DMS153 (cell line): ENCODE measurements around the gene RWDD1.

ENCODE experiments used
- DNase-seq: peaks from one replicate; lab custom pipeline; 2025; lab: John Stamatoyannopoulos, UW

Gene RWDD1, protein sequence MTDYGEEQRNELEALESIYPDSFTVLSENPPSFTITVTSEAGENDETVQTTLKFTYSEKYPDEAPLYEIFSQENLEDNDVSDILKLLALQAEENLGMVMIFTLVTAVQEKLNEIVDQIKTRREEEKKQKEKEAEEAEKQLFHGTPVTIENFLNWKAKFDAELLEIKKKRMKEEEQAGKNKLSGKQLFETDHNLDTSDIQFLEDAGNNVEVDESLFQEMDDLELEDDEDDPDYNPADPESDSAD

DNA sequence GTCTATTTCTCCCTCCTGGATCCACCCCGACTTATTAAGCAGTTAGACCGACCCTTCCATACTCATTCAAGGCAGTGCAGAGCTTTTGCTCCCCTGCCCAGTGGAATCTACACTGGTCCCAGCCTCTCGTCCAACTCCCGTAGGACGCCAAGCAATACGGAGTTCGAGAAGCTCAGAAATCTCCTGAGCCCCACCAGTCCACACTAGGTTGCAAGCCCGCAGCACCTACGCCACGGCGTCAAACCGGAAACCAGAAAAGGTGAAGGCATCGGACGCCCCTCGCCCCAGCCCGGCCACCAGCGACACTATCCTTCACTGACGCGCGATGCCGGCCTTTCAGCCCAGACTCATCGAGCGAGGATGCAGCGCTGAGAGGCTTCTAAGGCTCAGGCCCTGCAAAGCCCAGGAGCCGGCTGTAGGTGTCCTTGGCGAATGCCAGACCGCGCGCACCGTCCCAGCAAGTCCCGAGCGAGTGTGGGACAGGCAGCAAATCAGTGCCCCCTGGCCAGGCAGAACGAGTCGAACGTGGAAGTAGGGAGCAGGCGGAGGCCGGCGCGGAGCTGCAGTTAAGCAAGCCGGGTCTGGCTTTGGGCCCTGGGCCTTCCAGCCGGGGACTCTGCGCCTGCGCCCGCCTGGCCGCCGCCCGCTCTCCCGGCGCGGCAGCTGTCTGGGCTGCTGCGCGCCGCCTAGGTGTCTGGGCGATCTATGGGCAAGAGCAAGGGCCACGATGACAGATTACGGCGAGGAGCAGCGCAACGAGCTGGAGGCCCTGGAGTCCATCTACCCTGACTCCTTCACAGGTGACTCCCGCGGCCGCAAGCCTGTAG is at the start of gene RWDD1:
Gene RWDD1 (plus strand): TSS at position 649 of the 827 bp plus-strand sequence. CDS start 79 bp downstream, at position 728.
- peak; percentile 98 for DNase-seq

DNA sequence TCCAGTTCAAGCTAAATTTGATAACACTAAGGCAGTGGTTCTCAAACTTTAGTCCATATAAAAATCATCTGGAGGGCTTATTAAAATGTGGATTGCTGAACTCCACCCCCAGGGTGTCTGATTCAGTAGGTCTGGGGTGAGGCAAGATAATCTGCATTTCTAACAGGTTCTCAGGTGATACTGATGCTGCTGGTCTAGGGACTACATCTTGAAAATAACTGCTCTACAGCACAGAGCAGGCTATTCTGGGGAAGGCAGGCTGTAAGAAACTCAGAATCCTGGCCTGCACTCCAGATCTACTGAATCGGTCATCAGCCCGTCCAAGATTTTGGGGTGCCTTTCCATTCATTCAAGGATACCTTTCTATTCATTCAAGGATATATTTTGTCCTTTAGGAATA is 48.4 kb upstream of the RWDD1 start:
- DNase-seq = no peak

DNA sequence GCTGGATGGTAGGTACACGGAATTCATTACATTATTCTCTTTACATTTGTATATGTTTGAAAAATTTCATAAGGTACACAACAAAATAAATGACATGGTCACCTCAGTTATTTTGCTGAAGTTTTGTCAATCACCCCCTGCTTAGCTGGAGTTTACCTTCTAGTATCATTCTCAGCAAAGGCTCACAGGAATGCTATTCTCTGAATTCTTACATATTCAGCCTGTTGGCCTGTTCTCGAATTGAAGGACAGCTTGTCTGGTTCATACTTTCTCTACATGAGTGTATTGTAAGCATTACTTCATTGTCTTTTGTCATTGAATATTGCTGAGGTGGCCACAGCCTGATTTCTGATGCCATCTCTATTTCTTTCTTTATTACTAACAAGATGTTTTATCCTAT is 47.1 kb upstream of the RWDD1 start:
- no peak for DNase-seq

DNA sequence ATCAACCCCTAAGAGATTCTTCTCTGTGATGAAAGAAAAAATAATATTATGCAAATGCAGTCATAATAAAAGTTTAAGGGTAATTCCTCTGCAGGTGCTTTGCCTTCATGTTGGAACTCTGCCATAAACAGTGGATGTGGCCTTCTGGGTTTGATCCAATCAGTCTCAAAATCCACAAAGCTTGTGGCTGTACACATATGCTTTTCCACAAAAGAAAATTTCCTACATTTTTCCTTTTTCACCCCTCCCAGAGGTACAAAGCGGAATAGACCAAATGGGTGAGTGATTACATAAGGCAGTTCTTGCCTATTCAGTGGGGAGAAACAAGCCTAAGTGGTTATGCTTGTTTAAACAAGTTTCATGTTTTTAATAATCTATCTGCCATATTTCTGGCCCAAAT is 43.2 kb upstream of the RWDD1 start:
- DNase-seq = no peak

DNA sequence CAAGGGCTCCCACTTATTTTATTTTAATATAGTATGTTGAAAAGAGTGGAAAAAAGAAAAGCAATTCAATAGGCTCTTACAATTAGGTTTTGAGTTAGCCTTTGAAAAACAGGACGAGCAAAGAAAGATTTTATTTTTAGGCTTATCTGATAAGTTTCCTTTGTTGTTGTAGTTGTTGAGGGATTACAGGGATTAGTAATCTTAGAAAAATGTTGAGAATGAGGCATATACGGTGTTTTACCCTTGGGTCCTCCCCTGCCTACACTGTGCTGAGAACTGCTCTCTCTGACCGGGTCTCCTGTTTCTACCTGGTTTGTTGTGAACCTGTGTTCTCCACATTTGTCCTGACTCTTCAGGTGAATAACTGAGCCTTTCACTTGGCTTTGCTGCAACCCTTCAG is 42.5 kb upstream of the RWDD1 start:
- no peak for DNase-seq

DNA sequence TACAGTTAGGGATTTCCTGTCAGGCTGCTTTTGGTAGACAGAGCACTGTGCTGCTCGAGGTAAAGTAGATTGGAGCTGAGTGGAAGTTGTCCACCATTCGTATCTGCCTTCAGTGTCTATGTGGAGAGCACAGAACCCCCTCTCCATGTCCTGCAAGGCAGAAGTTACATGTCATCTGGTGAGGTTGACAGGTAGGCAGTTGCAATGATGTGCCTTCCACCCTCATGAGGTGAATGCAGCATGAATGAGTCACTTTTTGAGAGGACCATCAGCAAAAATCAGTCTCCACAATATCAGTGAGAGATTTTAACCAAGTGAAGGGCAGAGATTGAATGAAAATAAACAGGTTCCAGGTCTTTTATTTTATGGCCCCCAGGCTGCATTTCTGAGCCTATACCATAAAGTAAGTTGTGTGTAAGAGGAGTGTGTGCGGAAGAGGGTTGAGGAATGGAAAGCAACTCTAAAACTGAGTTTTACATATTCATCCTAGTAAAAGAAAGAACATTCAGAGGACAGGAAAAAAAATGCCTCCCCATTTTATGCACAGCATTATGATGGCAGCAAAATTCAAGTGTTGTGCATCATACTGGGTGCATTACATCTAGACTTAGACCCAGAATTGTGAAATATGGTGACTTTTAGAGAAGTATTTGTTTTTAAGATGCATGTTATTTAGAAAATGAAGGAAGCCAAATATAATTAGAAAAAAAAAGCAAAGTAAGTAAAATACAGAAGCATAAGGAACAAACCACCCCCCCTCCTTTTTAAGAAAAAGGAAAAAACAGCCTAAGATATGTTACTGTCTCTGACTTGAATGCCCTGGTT is 41.6 kb upstream of the RWDD1 start:
- no peak for DNase-seq

DNA sequence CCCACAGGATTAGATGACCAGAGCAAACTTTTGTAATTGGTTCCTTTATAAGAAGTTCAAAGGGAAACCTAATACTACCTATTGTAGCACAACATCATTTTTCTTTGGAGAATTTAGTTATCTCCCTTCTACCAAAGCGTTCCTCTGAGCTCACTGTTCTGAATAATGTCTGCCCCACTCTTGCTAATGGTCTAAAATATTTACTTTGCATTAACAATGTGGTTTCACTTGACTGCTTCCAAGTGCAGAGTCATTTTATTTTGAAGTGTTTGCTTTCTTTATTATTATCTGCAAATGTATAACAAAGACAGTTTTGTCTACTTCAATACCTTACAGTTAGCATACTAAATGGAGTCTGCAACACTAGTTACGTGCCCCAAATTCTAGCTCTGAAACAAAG is 40.9 kb upstream of the RWDD1 start:
- DNase-seq = peak; percentile 91

DNA sequence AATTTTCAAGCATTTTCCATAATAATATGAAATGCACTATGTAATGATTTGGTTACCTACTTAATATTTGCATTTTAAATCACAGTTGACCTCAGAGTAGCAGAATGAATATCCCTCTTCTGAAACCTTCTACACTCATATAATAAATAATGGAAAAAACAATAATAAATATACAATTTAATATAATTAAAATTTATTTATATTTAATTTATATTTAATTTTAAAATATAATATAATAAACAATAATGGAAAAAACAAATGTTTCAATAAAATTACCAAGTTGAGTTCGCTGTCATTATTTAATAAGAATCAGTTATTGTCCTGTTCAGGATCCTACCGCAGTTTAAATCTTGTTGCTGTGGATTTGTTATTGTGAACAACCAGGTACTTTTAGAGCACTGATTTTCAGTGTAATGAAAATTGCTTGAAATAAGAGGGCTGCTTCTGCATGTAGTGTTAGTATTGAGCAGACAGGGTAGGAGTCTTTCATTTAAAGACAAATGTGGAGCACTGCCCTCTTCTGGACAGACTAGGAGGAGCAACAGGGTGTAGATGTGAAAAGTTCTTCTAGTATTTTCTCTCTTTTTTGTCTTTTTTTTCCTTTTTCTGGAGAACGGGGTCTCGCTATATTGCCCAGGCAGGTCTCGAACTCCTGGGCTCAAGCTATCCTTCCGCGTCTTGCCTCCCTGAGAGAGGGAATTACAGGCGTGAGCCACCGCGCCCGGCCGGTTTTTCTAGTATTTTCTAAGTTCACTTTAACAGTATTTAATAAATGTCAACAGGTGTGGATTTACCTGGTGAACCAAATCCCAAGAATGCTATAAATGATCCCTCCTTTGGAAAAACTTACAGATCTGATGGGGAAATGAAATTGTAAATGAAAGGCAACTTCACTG is 39.4 kb upstream of the RWDD1 start:
- peak; percentile 43 for DNase-seq

DNA sequence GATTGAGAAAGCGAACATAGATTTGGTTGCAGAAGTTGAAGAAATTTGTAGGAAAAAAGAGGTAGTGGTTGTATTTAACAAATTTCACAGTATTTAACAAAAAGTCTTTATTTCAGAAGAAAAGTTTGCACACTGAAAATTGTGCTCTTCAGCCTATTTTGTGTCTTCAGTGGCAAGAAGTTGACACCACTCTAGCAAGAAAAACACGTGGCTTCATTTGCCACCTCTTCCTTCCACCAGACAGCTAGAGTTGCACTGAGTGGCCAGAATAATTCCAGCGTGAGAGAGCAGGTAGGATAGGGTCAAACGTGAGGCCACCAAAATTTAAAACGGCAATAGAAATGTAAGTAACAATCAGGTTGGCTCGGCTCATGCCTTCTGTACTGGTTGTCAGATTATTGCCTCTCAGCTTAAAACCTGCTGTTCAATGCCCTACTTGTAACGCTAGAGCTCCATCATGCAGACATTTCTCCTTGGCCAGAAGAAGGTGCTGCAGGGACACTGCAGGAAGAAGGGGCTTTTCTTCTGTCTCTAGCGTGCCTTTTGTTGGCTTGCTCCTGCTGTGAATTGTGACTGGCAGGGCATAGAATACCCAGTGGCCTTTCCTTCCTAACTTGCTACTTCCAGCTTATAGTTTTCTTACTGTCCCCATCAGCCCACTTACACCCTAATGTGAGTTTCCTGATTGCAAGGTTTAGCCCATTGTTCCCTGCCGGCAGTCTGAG is 37.9 kb upstream of the RWDD1 start:
- no peak for DNase-seq

DNA sequence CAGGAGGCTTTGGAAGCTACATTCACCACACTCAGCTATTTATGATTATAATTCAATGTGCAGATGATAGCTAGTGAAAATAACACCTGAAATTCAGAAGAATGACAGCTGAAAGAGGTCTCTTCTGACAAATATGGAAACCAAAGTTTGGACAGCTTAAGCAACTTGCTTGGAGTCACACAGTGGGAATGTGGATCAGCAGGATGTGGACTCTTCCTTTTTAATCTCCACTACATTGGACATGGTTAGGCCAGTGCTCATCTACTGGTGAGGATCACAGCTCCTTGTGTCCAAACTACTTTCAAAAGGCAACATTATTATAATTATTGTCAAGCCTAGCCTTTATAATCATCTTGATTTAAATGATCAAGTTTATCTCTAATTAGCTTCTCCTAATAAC is 36.2 kb upstream of the RWDD1 start:
- DNase-seq = no peak

DNA sequence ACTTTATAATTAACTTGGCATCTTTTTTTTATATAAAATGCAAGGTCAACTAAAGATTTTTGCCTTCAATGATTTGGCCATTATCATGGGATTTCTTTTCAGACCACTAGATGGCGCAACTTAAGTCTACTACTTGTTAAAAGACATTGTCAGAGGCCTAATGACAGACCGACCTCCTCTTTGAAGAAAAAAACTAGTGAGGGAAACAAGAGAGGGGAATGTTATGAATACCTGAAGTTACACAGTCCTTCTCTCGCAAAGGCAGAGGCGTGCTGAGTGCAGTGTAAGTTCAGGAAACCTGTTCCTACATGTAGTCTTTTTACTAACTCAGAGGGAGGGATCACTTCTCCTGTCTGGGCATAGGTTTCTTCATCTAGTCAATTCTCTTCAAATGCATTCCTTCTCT is 35.1 kb upstream of the RWDD1 start:
- peak; percentile 10 for DNase-seq

DNA sequence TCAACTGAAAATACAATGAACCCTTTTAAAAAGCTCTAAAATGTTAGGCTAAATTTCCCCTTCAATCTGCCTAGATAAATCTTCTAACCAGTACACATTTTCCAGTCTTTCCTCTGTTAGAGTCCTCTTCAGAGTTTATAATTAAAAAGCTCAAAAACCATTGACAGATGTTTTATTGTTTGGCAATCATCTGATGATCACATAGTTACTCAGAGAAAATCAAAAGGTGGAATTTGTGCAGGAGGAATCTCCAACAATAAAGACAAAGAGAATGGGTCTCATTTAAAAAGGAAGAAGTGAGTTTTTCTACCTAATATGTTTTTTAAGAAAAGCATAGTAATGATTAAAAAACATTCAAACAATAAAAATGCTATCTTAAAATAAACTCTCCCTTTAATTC is 28.9 kb upstream of the RWDD1 start:
- DNase-seq = no peak

DNA sequence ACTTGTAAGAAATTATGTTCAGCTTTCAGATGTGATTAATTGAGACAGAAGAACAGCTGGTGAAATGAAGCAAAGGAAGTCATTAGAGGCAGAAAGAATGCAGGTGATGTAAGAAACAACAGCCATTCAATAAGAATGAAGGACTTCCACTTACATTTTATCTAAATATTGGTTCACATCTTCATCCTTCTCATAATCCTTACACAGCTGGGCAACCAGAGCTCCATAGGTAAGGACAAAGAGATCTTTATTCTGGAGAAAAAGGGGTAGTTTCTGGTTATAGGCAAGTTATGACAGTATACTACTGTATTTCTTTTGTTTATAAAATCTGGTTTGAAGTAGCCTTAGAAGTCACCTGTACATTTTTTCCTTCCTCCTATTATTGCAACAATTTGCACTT is 28.2 kb upstream of the RWDD1 start:
- DNase-seq = no peak

DNA sequence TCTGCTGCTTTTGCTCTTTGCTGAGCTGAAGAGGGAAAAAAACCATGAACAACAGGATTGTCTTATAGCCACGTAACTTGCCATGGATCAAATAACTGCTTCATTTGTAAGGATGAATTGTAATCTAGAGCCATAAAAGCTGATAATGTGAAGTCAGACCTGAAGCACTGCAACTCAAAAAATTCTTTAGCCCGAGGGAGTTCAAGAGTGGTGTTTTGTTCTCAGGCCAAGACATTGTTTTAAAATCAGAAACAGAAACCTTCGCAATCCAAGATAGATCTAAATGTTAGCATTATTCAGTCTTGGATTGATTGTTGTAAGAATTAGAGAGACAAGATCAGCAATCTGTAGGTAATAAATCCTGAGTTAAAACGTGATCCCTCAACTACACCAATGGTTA is 25.7 kb upstream of the RWDD1 start, which contains the start of gene TRAPPC3L:
Gene TRAPPC3L (minus strand): TSS at position 34 of the 400 bp plus-strand sequence. CDS start 170 bp downstream, outside the sequence.
- DNase-seq = no peak

DNA sequence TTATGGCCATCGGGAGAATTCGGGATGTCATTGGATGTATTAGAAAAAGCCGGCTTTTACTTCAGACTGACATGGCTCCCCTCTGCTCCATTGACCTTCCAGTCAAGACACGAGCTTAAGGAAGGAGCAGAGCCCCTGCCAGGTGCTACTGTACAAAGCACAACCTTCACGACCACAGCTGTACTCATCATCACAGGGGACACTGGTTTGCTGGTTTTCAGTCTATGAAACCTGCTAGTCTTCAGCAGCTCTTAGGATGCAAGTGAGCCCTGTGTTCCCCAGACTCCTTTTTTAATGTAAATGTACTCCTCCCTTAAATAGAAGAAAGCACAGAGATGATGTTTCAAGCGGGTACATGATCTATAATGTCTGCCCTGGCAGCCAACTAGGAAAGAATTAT is 23.9 kb upstream of the RWDD1 start:
- DNase-seq = no peak

DNA sequence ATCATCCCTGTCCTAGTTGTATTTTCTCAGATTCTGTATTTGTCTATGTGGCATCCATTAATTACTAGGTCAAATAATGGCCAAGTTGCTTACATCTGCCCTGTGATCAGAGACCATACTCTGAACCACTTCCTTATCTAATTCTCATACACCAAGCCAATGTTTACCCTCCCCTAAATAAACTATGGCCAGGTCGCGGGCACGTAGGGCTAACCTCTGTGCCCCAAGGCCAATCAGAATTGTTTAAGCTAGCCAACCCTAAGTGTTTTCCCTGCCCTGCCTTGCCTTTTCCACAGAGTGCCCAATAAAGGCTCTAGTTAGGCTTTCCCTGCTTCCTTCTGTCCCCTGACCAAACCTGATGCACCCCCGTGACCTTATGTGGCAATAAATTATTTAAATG is 20.5 kb upstream of the RWDD1 start:
- no peak for DNase-seq

DNA sequence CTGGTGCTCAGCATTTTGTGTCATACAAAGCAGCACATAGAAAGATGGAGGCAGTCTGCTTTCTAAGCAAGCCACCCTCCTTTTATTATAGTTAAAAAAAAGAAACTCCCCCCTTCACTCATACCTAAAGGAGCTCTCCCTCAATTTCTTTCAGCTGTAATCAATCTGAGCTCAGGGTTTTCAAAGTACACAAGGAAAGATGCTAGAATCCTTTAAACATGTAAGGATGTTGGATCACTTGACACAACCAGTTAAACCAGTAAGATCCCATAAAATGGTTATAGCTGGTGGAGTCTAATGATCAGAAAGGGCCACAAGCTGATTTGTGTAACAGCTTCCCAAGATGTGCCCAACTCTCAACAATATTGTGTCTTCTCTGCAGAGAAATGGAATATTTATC is 17.9 kb upstream of the RWDD1 start, which contains the start of gene CALHM4:
Gene CALHM4 (plus strand): TSS at position 301 of the 400 bp plus-strand sequence. CDS start 43 bp downstream, at position 344.
- DNase-seq = no peak

DNA sequence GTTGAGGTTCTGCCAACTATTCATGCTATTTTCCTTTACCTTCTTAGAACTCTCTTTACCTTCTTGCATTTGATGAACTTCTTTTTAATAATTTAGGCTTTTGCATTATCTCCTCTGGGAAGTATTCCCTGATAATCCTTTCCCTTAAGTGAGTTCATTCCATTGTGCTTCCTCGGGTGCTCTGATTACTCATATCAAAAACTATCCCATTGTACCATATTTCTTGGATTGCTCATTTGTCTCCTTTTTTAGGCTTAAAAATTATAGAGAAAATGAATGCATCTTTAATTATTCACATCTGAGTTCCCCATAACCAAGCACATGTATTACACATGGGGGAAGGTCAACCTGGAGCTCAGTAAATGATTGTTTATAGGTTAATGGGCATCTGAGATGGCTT is 15.2 kb upstream of the RWDD1 start:
- no peak for DNase-seq

DNA sequence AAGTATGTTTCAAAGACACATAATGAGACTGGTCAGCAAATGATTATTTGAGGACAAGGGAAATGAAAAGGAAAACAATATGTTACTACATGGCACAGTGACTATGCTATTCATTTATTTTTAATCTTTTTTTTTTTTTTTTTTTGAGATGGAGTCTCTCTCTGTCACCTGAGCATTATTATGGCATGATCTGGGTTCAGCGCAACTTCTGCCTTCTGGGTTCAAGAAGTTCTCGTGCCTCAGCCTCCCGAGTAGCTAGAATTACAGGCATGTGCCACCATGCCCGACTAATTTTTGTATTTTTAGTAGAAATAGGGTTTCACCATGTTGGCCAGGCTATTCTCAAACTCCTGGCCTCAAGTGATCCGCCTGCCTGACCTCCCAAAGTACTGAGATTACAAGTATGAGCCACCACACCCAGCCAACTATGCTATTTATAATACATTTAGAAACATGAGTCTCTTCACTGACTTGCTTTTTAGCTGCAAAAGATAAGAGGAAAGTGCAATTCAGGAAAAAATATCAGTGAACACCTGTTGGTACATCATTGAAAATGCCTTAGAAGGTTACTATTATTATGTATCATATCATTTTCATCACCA is 14.4 kb upstream of the RWDD1 start:
- DNase-seq = no peak

DNA sequence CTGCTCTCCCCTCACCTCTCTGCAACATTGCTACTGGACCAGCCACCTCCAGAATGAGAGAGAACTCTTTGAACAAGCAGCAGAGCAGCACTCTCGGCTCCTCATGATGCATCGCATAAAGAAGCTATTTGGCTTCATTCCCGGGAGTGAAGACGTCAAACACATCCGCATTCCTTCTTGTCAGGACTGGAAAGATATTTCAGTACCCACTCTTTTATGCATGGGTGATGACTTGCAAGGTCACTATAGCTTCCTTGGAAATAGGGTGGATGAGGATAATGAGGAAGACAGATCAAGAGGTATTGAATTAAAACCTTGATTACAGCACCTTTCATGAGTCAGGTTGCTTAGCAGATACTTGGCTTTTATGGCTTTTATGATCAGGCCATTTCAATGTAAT is 13.4 kb upstream of the RWDD1 start:
- DNase-seq = peak; percentile 58
